VCaP (cell line): ENCODE results near the gene HSPG2.

Source experiments
- H3K27ac ChIP-seq: fragments of 450-650 bp; 2 replicates; pipeline ENCODE4 v1.5.1; 2017
- TF ChIP-seq, protein P1 (sequence below): fragments of 450-650 bp; conservative IDR thresholded peaks from 2 replicates; pipeline ENCODE4 v1.5.1; 2017; ENCODE audit warnings: mild to moderate bottlenecking, moderate library complexity

HSPG2 gene

DNA sequence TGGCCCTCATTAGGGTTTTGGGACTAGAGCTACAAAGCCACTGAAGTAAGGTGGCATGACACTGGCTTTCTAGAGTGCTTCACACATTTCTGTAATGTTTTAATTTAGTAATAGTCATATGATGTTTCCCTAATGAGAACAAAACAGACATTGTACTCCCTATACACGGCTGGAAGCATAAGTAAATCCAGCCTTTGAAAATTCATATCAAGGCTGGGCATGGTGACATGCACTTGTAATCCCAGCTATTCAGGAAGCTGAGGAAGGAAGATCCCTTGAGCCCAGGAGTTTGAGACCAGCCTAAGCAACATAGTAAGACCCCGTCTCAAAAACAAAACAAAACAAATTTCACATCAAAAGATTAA is 161.6 kb downstream of the HSPG2 start:
- TF ChIP-seq, protein P1, sequence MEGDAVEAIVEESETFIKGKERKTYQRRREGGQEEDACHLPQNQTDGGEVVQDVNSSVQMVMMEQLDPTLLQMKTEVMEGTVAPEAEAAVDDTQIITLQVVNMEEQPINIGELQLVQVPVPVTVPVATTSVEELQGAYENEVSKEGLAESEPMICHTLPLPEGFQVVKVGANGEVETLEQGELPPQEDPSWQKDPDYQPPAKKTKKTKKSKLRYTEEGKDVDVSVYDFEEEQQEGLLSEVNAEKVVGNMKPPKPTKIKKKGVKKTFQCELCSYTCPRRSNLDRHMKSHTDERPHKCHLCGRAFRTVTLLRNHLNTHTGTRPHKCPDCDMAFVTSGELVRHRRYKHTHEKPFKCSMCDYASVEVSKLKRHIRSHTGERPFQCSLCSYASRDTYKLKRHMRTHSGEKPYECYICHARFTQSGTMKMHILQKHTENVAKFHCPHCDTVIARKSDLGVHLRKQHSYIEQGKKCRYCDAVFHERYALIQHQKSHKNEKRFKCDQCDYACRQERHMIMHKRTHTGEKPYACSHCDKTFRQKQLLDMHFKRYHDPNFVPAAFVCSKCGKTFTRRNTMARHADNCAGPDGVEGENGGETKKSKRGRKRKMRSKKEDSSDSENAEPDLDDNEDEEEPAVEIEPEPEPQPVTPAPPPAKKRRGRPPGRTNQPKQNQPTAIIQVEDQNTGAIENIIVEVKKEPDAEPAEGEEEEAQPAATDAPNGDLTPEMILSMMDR: no peak
- peak overlapping the region; percentile 39 for H3K27ac ChIP-seq

DNA sequence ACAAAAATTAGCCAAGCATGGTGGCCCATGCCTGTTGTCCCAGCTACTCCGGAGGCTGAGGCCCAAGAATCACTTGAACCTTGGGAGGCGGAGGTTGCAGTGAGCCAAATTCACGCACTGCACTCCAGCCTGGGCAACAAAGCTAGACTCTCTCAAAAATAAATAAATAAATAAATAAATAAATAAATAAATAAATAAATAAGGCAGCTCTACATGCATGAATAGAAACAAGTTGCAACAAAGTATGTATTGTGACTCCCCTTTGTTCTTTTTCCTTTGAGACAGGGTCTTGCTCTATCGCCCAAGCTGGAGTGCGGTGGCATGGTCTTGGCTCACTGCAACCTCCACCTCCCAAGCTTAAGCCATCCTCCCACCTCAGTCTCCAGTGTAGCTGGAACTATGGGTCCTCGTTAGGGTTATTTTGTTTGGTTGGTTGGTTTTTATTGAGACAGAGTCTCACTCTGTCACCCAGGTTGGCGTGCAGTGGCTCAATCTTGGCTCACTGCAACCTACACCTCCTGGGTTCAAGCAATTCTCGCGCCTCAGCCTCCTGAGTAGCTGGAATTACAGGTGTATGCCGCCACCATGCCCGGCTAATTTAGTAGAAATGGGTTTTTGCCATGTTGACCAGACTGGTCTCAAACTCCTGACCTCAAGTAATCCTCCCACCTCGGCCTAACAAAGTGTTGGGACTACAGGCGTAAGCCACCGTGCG is 162.1 kb downstream of the HSPG2 start:
- peak overlapping the region; percentile 39 for H3K27ac ChIP-seq

GRCh38 chr1:21773585-21773984 is 163.5 kb downstream of the HSPG2 start:
- H3K27ac ChIP-seq: no peak overlapping the region
- TF ChIP-seq, protein P1: no peak

More for the DNA sequence above, 162.1 kb downstream of the HSPG2 start:
- TF ChIP-seq, protein P1: no peak
